HG03139 (cell line): ENCODE data around the gene ZNF343.

Experiments
- ATAC-seq: cut with Tn5 transposase; IDR thresholded peaks from one replicate; pipeline ENCODE4 v1.9.1; 2021; ENCODE audit not compliant: unreplicated experiment

The ZNF343 gene

DNA sequence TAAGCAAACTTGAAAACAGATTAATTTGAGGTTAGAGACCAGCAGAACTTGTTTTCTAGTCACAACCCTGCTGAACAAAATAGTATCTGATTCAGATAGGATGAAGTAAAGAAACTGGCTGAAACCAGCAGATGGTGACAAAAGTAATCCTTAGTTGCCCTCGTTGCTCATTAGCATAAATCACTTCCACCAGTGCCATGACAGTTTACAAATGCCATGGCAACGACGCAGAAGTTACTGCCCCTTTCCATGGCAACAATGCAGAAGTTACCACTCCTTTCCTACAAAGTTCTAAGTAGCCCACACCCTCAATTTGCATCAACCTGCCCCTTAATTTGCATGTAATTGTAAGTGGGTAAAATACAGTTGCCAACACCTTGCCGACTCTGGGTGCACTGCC lies 61.9 kb downstream of the ZNF343 start:
- no peak for ATAC-seq
